Measurements from ENCODE around the gene CDK2.

GRCh38 chr12:55940065-55940732, 26.4 kb upstream of the CDK2 start:
- TF ChIP-seq, protein P1, sequence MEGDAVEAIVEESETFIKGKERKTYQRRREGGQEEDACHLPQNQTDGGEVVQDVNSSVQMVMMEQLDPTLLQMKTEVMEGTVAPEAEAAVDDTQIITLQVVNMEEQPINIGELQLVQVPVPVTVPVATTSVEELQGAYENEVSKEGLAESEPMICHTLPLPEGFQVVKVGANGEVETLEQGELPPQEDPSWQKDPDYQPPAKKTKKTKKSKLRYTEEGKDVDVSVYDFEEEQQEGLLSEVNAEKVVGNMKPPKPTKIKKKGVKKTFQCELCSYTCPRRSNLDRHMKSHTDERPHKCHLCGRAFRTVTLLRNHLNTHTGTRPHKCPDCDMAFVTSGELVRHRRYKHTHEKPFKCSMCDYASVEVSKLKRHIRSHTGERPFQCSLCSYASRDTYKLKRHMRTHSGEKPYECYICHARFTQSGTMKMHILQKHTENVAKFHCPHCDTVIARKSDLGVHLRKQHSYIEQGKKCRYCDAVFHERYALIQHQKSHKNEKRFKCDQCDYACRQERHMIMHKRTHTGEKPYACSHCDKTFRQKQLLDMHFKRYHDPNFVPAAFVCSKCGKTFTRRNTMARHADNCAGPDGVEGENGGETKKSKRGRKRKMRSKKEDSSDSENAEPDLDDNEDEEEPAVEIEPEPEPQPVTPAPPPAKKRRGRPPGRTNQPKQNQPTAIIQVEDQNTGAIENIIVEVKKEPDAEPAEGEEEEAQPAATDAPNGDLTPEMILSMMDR (conservative IDR thresholded peaks at IDR 0.05 in 1 of 2, IDR thresholded peaks at IDR 0.05 in 1 of 2; ENCODE audit: extremely low read depth in 1 of 2, insufficient read depth in 1 of 2, low read depth in 1 of 2, low read length in 2 of 2) = peak; percentile 88 to 94
- no peak for TF ChIP-seq EZH2 (IDR thresholded peaks at IDR 0.05; ENCODE audit: borderline replicate concordance, low read length)
